Neuronal stem cell (in vitro differentiated cells): ENCODE measurements around the gene FHIT.

Experiments
- DNase-seq: peaks from one replicate; pipeline ENCODE4 v3.0.0-alpha.2; 2013; ENCODE audit warnings: low spot score
- H2AFZ ChIP-seq: one replicate; pipeline ENCODE4 v1.6.1; 2013; ENCODE audit warnings: mild to moderate bottlenecking, low read length, inconsistent platforms
- H2AK5ac ChIP-seq: 2 replicates; pipeline ENCODE4 v1.6.1; 2013; ENCODE audit warnings: low read depth, mild to moderate bottlenecking, inconsistent platforms, low read length, moderate library complexity, mixed read lengths
- H2BK120ac ChIP-seq: 2 replicates; pipeline ENCODE4 v1.6.1; 2013; ENCODE audit warnings: low read depth, mild to moderate bottlenecking, inconsistent platforms, low read length, moderate library complexity, mixed read lengths
- H2BK12ac ChIP-seq: one replicate; pipeline ENCODE4 v1.6.1; 2013; ENCODE audit warnings: low read length, inconsistent platforms
- H2BK15ac ChIP-seq: 2 replicates; pipeline ENCODE4 v1.6.1; 2013; ENCODE audit warnings: mild to moderate bottlenecking, low read length, inconsistent platforms, mixed read lengths
- H2BK5ac ChIP-seq: one replicate; pipeline ENCODE4 v1.6.1; 2013; ENCODE audit warnings: inconsistent platforms, mild to moderate bottlenecking, low read length, moderate library complexity
- H3K14ac ChIP-seq: one replicate; pipeline ENCODE4 v1.6.1; 2013; ENCODE audit warnings: low read length, inconsistent platforms
- H3K18ac ChIP-seq: 2 replicates; pipeline ENCODE4 v1.6.1; 2013; ENCODE audit warnings: low read length, inconsistent platforms
- H3K23ac ChIP-seq: 2 replicates; pipeline ENCODE4 v1.6.1; 2013; ENCODE audit warnings: low read depth, mild to moderate bottlenecking, mixed read lengths, low read length, inconsistent platforms; ENCODE audit not compliant: poor library complexity
- H3K27ac ChIP-seq: replicated peaks from 3 replicates; pipeline ENCODE4 v1.5.1; 2013; ENCODE audit warnings: low read length, inconsistent platforms
- H3K27me3 ChIP-seq, 3 experiments: 2 replicates each; pipeline ENCODE4 v1.6.1; 2013; ENCODE audit warnings: low read length in 3 of 3, mild to moderate bottlenecking in 2 of 3, inconsistent platforms in 1 of 3, low read depth in 1 of 3, mixed read lengths in 1 of 3, moderate library complexity in 1 of 3; ENCODE audit not compliant: control insufficient read depth in 3 of 3, insufficient read depth in 3 of 3
- H3K36me3 ChIP-seq, 2 donors: replicated peaks in 1 of 2; 2 replicates each; pipeline ENCODE4 v1.6.1; 2013; ENCODE audit warnings: low read length in 2 of 2; ENCODE audit not compliant: control insufficient read depth in 2 of 2, insufficient read depth in 2 of 2
- H3K4ac ChIP-seq: 2 replicates; pipeline ENCODE4 v1.6.1; 2013; ENCODE audit warnings: inconsistent platforms, mild to moderate bottlenecking, low read length, moderate library complexity
- H3K4me1 ChIP-seq, 2 donors: 1 replicate in 1 of 2; 2 replicates in 1 of 2; pipeline ENCODE4 v1.6.1; 2013; ENCODE audit warnings: low read length in 2 of 2, low read depth in 1 of 2; ENCODE audit not compliant: control insufficient read depth in 2 of 2, insufficient read depth in 1 of 2
- H3K4me2 ChIP-seq: one replicate; pipeline ENCODE4 v1.6.1; 2013; ENCODE audit warnings: mild to moderate bottlenecking, low read length, inconsistent platforms; ENCODE audit not compliant: insufficient read depth, poor library complexity, severe bottlenecking
- H3K4me3 ChIP-seq, 2 donors: 2 replicates each; pipeline ENCODE4 v1.5.1; 2013; ENCODE audit warnings: low read length in 2 of 2, mild to moderate bottlenecking in 2 of 2, inconsistent platforms in 1 of 2, moderate library complexity in 1 of 2
- H3K79me1 ChIP-seq: one replicate; pipeline ENCODE4 v1.6.1; 2013; ENCODE audit warnings: low read depth, mild to moderate bottlenecking, inconsistent platforms, low read length, moderate library complexity
- H3K9ac ChIP-seq: one replicate; pipeline ENCODE4 v1.6.1; 2013; ENCODE audit warnings: mild to moderate bottlenecking, low read depth, low read length, inconsistent platforms; ENCODE audit not compliant: poor library complexity
- H3K9me3 ChIP-seq, 2 donors: replicated peaks in 1 of 2; 2 replicates each; pipeline versions ENCODE3 to v1.6.1; 2013; ENCODE audit warnings: low read length in 2 of 2, mild to moderate bottlenecking in 2 of 2, inconsistent platforms in 1 of 2, low read depth in 1 of 2, mixed read lengths in 1 of 2, moderate library complexity in 1 of 2; ENCODE audit not compliant: control insufficient read depth in 2 of 2, insufficient read depth in 1 of 2
- H4K8ac ChIP-seq: one replicate; pipeline ENCODE4 v1.6.1; 2013; ENCODE audit warnings: low read depth, mild to moderate bottlenecking, inconsistent platforms, low read length, moderate library complexity
- H4K91ac ChIP-seq: one replicate; pipeline ENCODE4 v1.6.1; 2013; ENCODE audit warnings: low read length, low read depth, mild to moderate bottlenecking, inconsistent platforms; ENCODE audit not compliant: poor library complexity
- WGBS, 2 donors: extraction: QIAGEN DNeasy Blood & Tissue Kit; methylation state at CpG; one replicate each; pipeline ENCODE4 v1.1.7; 2013; ENCODE audit warnings: missing lambda C conversion rate in 2 of 2, mixed read lengths in 1 of 2; ENCODE audit not compliant: insufficient read length in 2 of 2, insufficient replicate concordance in 1 of 2; ENCODE audit errors: extremely low coverage in 2 of 2; 5-methylcytosine and 5-hydroxymethylcytosine counted together

FHIT gene

GRCh38 chr3:60076331-60076730, 1174.9 kb downstream of the FHIT start:
- Histone ChIP-seq H3K79me1 (no peaks in the 10 kb centered on the region), H3K9ac (no peak overlapping the region), H3K4me1 (no peaks in the 10 kb centered on the region), H3K36me3 (no peaks in the 10 kb centered on the region), H2BK120ac (no peak overlapping the region), H2AK5ac (no peak overlapping the region), H3K14ac (no peak overlapping the region), H3K23ac (no peak overlapping the region), H2BK15ac (no peak overlapping the region), H4K91ac (no peak overlapping the region), H3K4ac (no peak overlapping the region), H3K27ac (no peak overlapping the region), H3K27me3 (no peaks in the 10 kb centered on the region), H3K18ac (no peak overlapping the region), H2BK12ac (no peak overlapping the region), H2AFZ (no peak overlapping the region), H4K8ac (no peak overlapping the region), H3K4me3 (no peak overlapping the region), H3K9me3 (no peaks in the 10 kb centered on the region), H3K4me2 (no peak overlapping the region), H2BK5ac (no peak overlapping the region)
- WGBS, 2 donors: no CpG with 5 or more reads among the region's 1 CpG
- DNase-seq: no peak

- no peak overlapping the region for H4K8ac ChIP-seq
- H3K4ac ChIP-seq: no peak overlapping the region
- no peaks in the 10 kb centered on the region for H3K4me1 ChIP-seq
- H2BK5ac ChIP-seq: no peak overlapping the region
- H3K14ac ChIP-seq: no peak overlapping the region
- no peak overlapping the region for H2AK5ac ChIP-seq
- H2BK15ac ChIP-seq: no peak overlapping the region
- no peak overlapping the region for H3K9ac ChIP-seq
- no peaks in the 10 kb centered on the region for H3K27me3 ChIP-seq
- no peaks in the 10 kb centered on the region for H3K36me3 ChIP-seq
- H3K4me3 ChIP-seq: no peak overlapping the region
- no peaks in the 10 kb centered on the region for H3K9me3 ChIP-seq
- no peak overlapping the region for H3K27ac ChIP-seq
- no peak for DNase-seq
- no peak overlapping the region for H3K23ac ChIP-seq
- no peak overlapping the region for H2AFZ ChIP-seq
- no peak overlapping the region for H3K18ac ChIP-seq
- no peak overlapping the region for H4K91ac ChIP-seq
- H2BK120ac ChIP-seq: no peak overlapping the region
- H3K79me1 ChIP-seq: no peaks in the 10 kb centered on the region
- no peak overlapping the region for H3K4me2 ChIP-seq
- no peak overlapping the region for H2BK12ac ChIP-seq
These were observed 1177.3 kb downstream of the FHIT start for GRCh38 chr3:60073942-60074341.

GRCh38 chr3:60073228-60073627, 1178.0 kb downstream of the FHIT start:
- no peak for DNase-seq
- Histone ChIP-seq H3K4me1 (no peaks in the 10 kb centered on the region), H3K4ac (no peak overlapping the region), H3K14ac (no peak overlapping the region), H3K23ac (no peak overlapping the region), H3K18ac (no peak overlapping the region), H3K9me3 (no peaks in the 10 kb centered on the region), H2BK15ac (no peak overlapping the region), H2BK12ac (no peak overlapping the region), H3K9ac (no peak overlapping the region), H3K36me3 (no peaks in the 10 kb centered on the region), H3K4me2 (no peak overlapping the region), H3K4me3 (no peak overlapping the region), H3K79me1 (no peaks in the 10 kb centered on the region), H3K27ac (no peak overlapping the region), H2AK5ac (no peak overlapping the region), H2AFZ (no peak overlapping the region), H4K8ac (no peak overlapping the region), H4K91ac (no peak overlapping the region), H2BK5ac (no peak overlapping the region), H3K27me3 (no peaks in the 10 kb centered on the region), H2BK120ac (no peak overlapping the region)
- WGBS, 2 donors: no CpG with 5 or more reads among the region's 4 CpGs

GRCh38 chr3:60070366-60070765, 1180.9 kb downstream of the FHIT start:
- H3K23ac ChIP-seq: no peak overlapping the region
- no CpG with 5 or more reads among the region's 3 CpGs for WGBS, 2 donors

More at GRCh38 chr3:60070366-60070765, 1180.9 kb downstream of the FHIT start:
- H2AK5ac ChIP-seq: no peak overlapping the region
- H2BK120ac ChIP-seq: no peak overlapping the region
- no peak overlapping the region for H3K4me2 ChIP-seq
- no peak overlapping the region for H2BK15ac ChIP-seq
- H3K14ac ChIP-seq: no peak overlapping the region
- H3K79me1 ChIP-seq: no peaks in the 10 kb centered on the region
- H3K4me1 ChIP-seq: no peaks in the 10 kb centered on the region
- no peak overlapping the region for H3K18ac ChIP-seq
- no peak overlapping the region for H2AFZ ChIP-seq
- DNase-seq: no peak
- H4K8ac ChIP-seq: no peak overlapping the region
- H2BK12ac ChIP-seq: no peak overlapping the region
- H3K9me3 ChIP-seq: no peaks in the 10 kb centered on the region
- no peak overlapping the region for H3K9ac ChIP-seq
- H3K4ac ChIP-seq: no peak overlapping the region
- H3K36me3 ChIP-seq: no peaks in the 10 kb centered on the region
- no peaks in the 10 kb centered on the region for H3K27me3 ChIP-seq
- no peak overlapping the region for H2BK5ac ChIP-seq
- no peak overlapping the region for H3K4me3 ChIP-seq
- no peak overlapping the region for H3K27ac ChIP-seq
- no peak overlapping the region for H4K91ac ChIP-seq
